PC-9 (cell line): ENCODE results near the gene RORC. TPM values are rescaled to one million over a fixed set of nuclear protein-coding genes. Genes with fewer than 3 reads are reported as not detected.

ENCODE experiments used
- BruUV-seq: library from RNA; stranded (reverse); fragments of 400-500 nt; replicated peaks from 2 replicates; lab custom pipeline; 2021; lab: Mats Ljungman, UMichigan
- CTCF ChIA-PET: fragments of 300-600 bp; sonication (Branson Sonifier 250); formaldehyde crosslinking; loops from one replicate; lab custom pipeline; 2022; ENCODE audit warnings: antibody characterized with exemption; lab: Charles Lee
- POLR2A ChIA-PET: fragments of 300-600 bp; sonication (Branson Sonifier 250); formaldehyde crosslinking; loops from one replicate; lab custom pipeline; 2022; ENCODE audit warnings: antibody characterized with exemption; ENCODE audit not compliant: unreplicated experiment; lab: Charles Lee
- DNase-seq, 2 experiments: peaks; one replicate each; pipeline versions ENCODE4 v3.0.0 to v3.0.0-alpha.2; 2015 to 2022; ENCODE audit warnings: mixed read lengths in 1 of 2
- H2AFZ ChIP-seq: fragments of 200-600 bp; sonication (generic); 2 replicates; pipeline ENCODE4 v1.8.1; 2017; ENCODE audit warnings: antibody characterized with exemption
- H3F3A ChIP-seq: fragments of 200-600 bp; sonication (generic); 2 replicates; pipeline ENCODE4 v1.8.1; 2017; ENCODE audit warnings: antibody characterized with exemption, mild to moderate bottlenecking, low read depth; ENCODE audit not compliant: insufficient read depth
- H3K27ac ChIP-seq: fragments of 200-600 bp; sonication (generic); 2 replicates; pipeline ENCODE4 v1.6.1; 2016; ENCODE audit warnings: mixed run types
- H3K27me3 ChIP-seq: fragments of 200-600 bp; sonication (generic); 2 replicates; pipeline ENCODE4 v1.6.1; 2016; ENCODE audit warnings: low read depth, mixed run types; ENCODE audit not compliant: insufficient read depth
- H3K36me3 ChIP-seq: fragments of 200-600 bp; sonication (generic); 2 replicates; pipeline ENCODE4 v1.6.1; 2016; ENCODE audit warnings: low read depth, mixed run types
- H3K4me1 ChIP-seq: fragments of 200-600 bp; sonication (generic); replicated peaks from 2 replicates; pipeline ENCODE4 v1.6.1; 2016; ENCODE audit warnings: mixed run types; ENCODE audit not compliant: insufficient read depth
- H3K4me2 ChIP-seq: fragments of 200-600 bp; sonication (generic); 2 replicates; pipeline ENCODE4 v1.6.1; 2017; ENCODE audit warnings: mixed run types
- H3K4me3 ChIP-seq: fragments of 200-600 bp; sonication (generic); 2 replicates; pipeline ENCODE4 v1.6.1; 2016; ENCODE audit warnings: mixed run types
- H3K79me2 ChIP-seq: fragments of 200-600 bp; sonication (generic); 2 replicates; pipeline ENCODE4 v1.6.1; 2017; ENCODE audit warnings: low read depth, mixed run types
- H3K9me2 ChIP-seq: fragments of 200-600 bp; sonication (generic); 2 replicates; pipeline ENCODE4 v1.8.1; 2017; ENCODE audit warnings: mild to moderate bottlenecking; ENCODE audit not compliant: insufficient read depth
- H3K9me3 ChIP-seq: fragments of 200-600 bp; sonication (generic); 2 replicates; pipeline ENCODE4 v1.8.1; 2016; ENCODE audit warnings: low read depth; ENCODE audit not compliant: insufficient read depth
- H4K20me1 ChIP-seq: fragments of 200-600 bp; sonication (generic); 2 replicates; pipeline ENCODE4 v1.8.1; 2017; ENCODE audit not compliant: insufficient read depth
- CTCF ChIP-seq: fragments of 200-600 bp; sonication (generic); conservative IDR thresholded peaks from 2 replicates; pipeline ENCODE4 v1.6.1; 2017; ENCODE audit warnings: mixed run types, antibody characterized with exemption, mild to moderate bottlenecking, moderate library complexity
- EZH2 ChIP-seq: fragments of 200-600 bp; sonication (generic); IDR thresholded peaks from 2 replicates; pipeline ENCODE4 v1.8.0; 2017; ENCODE audit warnings: antibody characterized with exemption, low read depth
- intact Hi-C: fragments of 100-400 bp; cut with micrococcal nuclease; formaldehyde crosslinking; loops from one replicate; pipeline ENCODE4 v1.10.0; 2022; ENCODE audit not compliant: unreplicated experiment
- total RNA-seq: library from RNA; stranded (reverse); gene quantifications from 2 replicates; pipeline ENCODE4 v1.2.3, GENCODE V29; 2021

The RORC gene
- total RNA-seq, 1 experiment from 2014 or later: 0.35 TPM

GRCh38 chr1:151854658-151855057, 23.1 kb upstream of the RORC start:
- no peaks in the 10 kb centered on the region for H3K79me2 ChIP-seq
- intact Hi-C loops: no loop called here
- no peaks in the 10 kb centered on the region for H3F3A ChIP-seq
- no peaks in the 10 kb centered on the region for H3K27me3 ChIP-seq
- H3K9me3 ChIP-seq: no peaks in the 10 kb centered on the region
- no peak overlapping the region for H3K4me3 ChIP-seq
- ChIA-PET CTCF (interaction anchor here (1.3 kb wide), 1 partner anchor 27 kb away, joined by 10 read pairs; no protein-coding TSS in a partner anchor), POLR2A (no interaction called here)
- H3K4me1 ChIP-seq: no peaks in the 10 kb centered on the region
- H3K27ac ChIP-seq: no peak overlapping the region
- H3K4me2 ChIP-seq: no peak overlapping the region
- no peaks in the 10 kb centered on the region for H4K20me1 ChIP-seq
- no peak overlapping the region for H2AFZ ChIP-seq
- BruUV-seq: no TSS peak
- TF ChIP-seq EZH2: no peak
- no peak for TF ChIP-seq CTCF
- no peaks in the 10 kb centered on the region for H3K36me3 ChIP-seq
- DNase-seq: no peak
- H3K9me2 ChIP-seq: no peaks in the 10 kb centered on the region

- Histone ChIP-seq H3K36me3 (no peaks in the 10 kb centered on the region), H4K20me1 (no peaks in the 10 kb centered on the region), H3K4me2 (no peak within 1 kb of the TSS), H3K9me3 (no peaks in the 10 kb centered on the region), H3K79me2 (no peaks in the 10 kb centered on the region), H3K27me3 (no peaks in the 10 kb centered on the region), H3K4me3 (no peak within 1 kb of the TSS), H2AFZ (no peak within 1 kb of the TSS), H3F3A (no peaks in the 10 kb centered on the region), H3K9me2 (no peaks in the 10 kb centered on the region), H3K27ac (no peak within 1 kb of the TSS), H3K4me1 (no peaks in the 10 kb centered on the region)
- ChIA-PET CTCF (interaction anchor here (1.3 kb wide), 1 partner anchor 28 kb away, joined by 10 read pairs; no protein-coding TSS in a partner anchor), POLR2A (interaction anchor here (0.6 kb wide), 1 partner anchor 8 kb away, joined by 4 read pairs; no protein-coding TSS in a partner anchor)
- TF ChIP-seq EZH2 (no peak), CTCF (no peak)
- no peak for DNase-seq
- intact Hi-C loops: no loop called here
- BruUV-seq: no TSS peak
Measured at GRCh38 chr1:151853411-151853943, 21.9 kb upstream of the RORC start, which contains the start of gene THEM5. Gene THEM5 (minus strand): TSS chr1:151853712. CDS start chr1:151853565, 147 bp downstream.

DNA sequence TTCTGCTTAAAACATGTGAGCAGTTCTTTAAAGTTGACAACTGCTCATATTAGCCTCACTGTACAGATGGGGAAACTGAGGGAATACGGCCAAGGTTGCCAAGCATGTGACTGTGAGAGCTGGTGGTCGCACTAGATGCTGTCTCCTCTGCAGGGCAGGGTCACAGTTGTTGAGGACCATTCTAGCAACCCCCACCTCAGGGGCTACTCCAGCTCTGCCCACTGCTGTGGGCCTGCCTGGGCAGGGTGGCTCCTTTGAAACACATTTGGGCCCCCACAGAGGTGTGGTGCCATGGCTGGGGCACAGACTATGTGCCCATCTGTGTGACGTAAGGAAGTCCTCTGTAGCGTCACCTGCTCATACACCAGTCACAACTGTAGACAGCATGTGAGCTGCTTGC, 21.1 kb upstream of the RORC start:
- no peak for TF ChIP-seq EZH2
- no peak for TF ChIP-seq CTCF
- no peak for DNase-seq
- Histone ChIP-seq H3K4me1 (no peaks in the 10 kb centered on the region), H3K36me3 (no peaks in the 10 kb centered on the region), H3K27ac (no peak overlapping the region), H3K4me2 (no peak overlapping the region), H3K9me3 (no peaks in the 10 kb centered on the region), H3K4me3 (no peak overlapping the region), H3K27me3 (no peaks in the 10 kb centered on the region), H2AFZ (no peak overlapping the region), H4K20me1 (no peaks in the 10 kb centered on the region), H3K79me2 (no peaks in the 10 kb centered on the region), H3F3A (no peaks in the 10 kb centered on the region), H3K9me2 (no peaks in the 10 kb centered on the region)
- CTCF ChIA-PET: no interaction called here
- BruUV-seq: no TSS peak
- POLR2A ChIA-PET: no interaction called here
- intact Hi-C loops: no loop called here
